Uterus (tissue), 4 donors: ENCODE measurements around the gene RPL10. TPM values are rescaled to one million over a fixed set of nuclear protein-coding genes. Genes with fewer than 3 reads are reported as not detected.
A peak's percentile ranks its signal among the peaks of the same experiment; 100 is the strongest.

Experiments
- DNase-seq, 2 donors: peaks; one replicate each; pipeline ENCODE4 v3.0.0-alpha.2; 2019 to 2020
- H3K27ac ChIP-seq, 2 donors: fragments of 200-600 bp; sonication (generic); 1 replicate in 1 of 2; 2 replicates in 1 of 2; pipeline ENCODE4 v1.5.1; 2016 to 2018
- H3K27me3 ChIP-seq, 2 donors: fragments of 200-600 bp; sonication (generic); one replicate each; pipeline ENCODE4 v1.5.1; 2018 to 2019; ENCODE audit warnings: control low read depth in 1 of 2
- H3K36me3 ChIP-seq, 2 donors: fragments of 200-600 bp; sonication (generic); one replicate each; pipeline ENCODE4 v1.5.1; 2019; ENCODE audit warnings: control low read depth in 1 of 2
- H3K4me1 ChIP-seq, 2 donors: fragments of 200-600 bp; sonication (generic); one replicate each; pipeline ENCODE4 v1.5.1; 2018 to 2019; ENCODE audit warnings: control low read depth in 1 of 2
- H3K4me3 ChIP-seq, 2 donors: fragments of 200-600 bp; sonication (generic); 1 replicate in 1 of 2; 2 replicates in 1 of 2; pipeline ENCODE4 v1.5.1; 2018 to 2019; ENCODE audit warnings: mild to moderate bottlenecking in 1 of 2
- H3K9me3 ChIP-seq, 2 donors: fragments of 200-600 bp; sonication (generic); one replicate each; pipeline ENCODE4 v1.5.1; 2019; ENCODE audit warnings: control low read depth in 1 of 2
- POLR2A ChIP-seq, 2 donors: fragments of 450-650 bp; IDR thresholded peaks; one replicate each; pipeline ENCODE4 v1.6.1; 2016; ENCODE audit warnings: antibody characterized with exemption in 2 of 2, mild to moderate bottlenecking in 1 of 2, moderate library complexity in 1 of 2
- intact Hi-C: fragments of 100-400 bp; cut with DNase I; formaldehyde crosslinking; loops from one replicate; pipeline ENCODE4 v1.15.1; 2023; ENCODE audit warnings: low total_unique reads
- total RNA-seq, 4 donors: library from RNA; depleted of rRNA in 3 of 4; stranded (reverse); fragments of >200 nt in 3 of 4; gene quantifications; one replicate each; pipeline versions ENCODE4 v1.1.0 to v1.2.4, GENCODE V29; 2014 to 2023
- TF ChIP-seq, protein P1 (sequence below), 4 experiments: fragments of 200-600 bp in 2 of 4; fragments of 450-650 bp in 2 of 4; sonication (generic) in 2 of 4; IDR thresholded peaks; one replicate each; pipeline ENCODE4 v1.5.1; 2016 to 2019; ENCODE audit warnings: antibody characterized with exemption in 4 of 4, mild to moderate bottlenecking in 2 of 4, moderate library complexity in 1 of 4
- donor health status: DM: yes; HTN: yes; CAD: no.

Gene RPL10
- total RNA-seq, 4 donors from 2014 or later, result 2,407 to 9,172 (median 4,014) TPM

DNA sequence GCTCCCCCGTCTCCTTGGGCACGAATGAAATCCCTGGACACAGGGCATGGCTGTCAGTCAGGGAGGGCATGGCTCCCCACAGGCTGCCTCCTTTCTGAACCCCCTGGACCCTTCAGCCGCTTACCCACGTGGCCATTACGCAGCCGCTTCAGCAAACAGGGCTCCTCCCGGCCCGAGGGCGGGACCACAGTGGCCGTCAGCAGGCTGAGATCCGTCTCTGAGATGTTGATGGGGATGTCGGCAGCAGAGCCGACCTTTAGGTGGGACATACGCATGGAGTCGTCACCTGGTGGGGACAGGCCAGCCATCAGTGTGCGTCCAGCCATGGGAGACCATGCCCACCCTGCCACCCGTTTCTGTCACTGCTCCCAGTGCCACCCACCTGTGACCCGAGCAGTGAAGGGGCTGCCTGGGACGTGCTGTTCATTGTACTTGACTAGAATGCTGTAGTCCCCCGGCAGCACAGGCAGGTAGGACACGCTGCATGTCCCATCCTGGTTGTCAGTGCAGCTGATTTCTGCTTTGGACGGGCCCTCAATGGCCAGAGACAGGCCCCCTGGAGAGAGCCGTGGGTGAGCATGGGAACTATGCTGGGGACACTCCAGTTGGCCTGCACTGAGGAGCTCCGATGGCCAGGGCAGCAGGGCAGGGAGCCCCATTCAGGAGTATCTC, 44.9 kb upstream of the RPL10 start:
- TF ChIP-seq, protein P1, sequence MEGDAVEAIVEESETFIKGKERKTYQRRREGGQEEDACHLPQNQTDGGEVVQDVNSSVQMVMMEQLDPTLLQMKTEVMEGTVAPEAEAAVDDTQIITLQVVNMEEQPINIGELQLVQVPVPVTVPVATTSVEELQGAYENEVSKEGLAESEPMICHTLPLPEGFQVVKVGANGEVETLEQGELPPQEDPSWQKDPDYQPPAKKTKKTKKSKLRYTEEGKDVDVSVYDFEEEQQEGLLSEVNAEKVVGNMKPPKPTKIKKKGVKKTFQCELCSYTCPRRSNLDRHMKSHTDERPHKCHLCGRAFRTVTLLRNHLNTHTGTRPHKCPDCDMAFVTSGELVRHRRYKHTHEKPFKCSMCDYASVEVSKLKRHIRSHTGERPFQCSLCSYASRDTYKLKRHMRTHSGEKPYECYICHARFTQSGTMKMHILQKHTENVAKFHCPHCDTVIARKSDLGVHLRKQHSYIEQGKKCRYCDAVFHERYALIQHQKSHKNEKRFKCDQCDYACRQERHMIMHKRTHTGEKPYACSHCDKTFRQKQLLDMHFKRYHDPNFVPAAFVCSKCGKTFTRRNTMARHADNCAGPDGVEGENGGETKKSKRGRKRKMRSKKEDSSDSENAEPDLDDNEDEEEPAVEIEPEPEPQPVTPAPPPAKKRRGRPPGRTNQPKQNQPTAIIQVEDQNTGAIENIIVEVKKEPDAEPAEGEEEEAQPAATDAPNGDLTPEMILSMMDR (IDR thresholded peaks at IDR 0.05), result no peak
- no peak for TF ChIP-seq POLR2A (IDR thresholded peaks at IDR 0.05)
- intact Hi-C loops, result no loop called here
- no peaks in the 10 kb centered on the region for H3K36me3 ChIP-seq
- H3K4me1 ChIP-seq, result no peaks in the 10 kb centered on the region
- peak in 1 of 2 donors; percentile 25 for DNase-seq
- H3K27ac ChIP-seq, result no peak overlapping the region
- H3K27me3 ChIP-seq, result no peaks in the 10 kb centered on the region
- no peaks in the 10 kb centered on the region for H3K9me3 ChIP-seq
- H3K4me3 ChIP-seq, result no peak overlapping the region

GRCh38 chrX:154354013-154354412, 44.2 kb upstream of the RPL10 start:
- H3K4me3 ChIP-seq, result no peak overlapping the region
- no peaks in the 10 kb centered on the region for H3K9me3 ChIP-seq
- intact Hi-C loops, result no loop called here
- H3K4me1 ChIP-seq, result no peaks in the 10 kb centered on the region
- no peak for DNase-seq
- H3K27ac ChIP-seq, result no peak overlapping the region
- H3K36me3 ChIP-seq, result no peaks in the 10 kb centered on the region
- H3K27me3 ChIP-seq, result no peaks in the 10 kb centered on the region
- TF ChIP-seq POLR2A (IDR thresholded peaks at IDR 0.05), result no peak
- TF ChIP-seq, protein P1 (IDR thresholded peaks at IDR 0.05), result no peak

DNA sequence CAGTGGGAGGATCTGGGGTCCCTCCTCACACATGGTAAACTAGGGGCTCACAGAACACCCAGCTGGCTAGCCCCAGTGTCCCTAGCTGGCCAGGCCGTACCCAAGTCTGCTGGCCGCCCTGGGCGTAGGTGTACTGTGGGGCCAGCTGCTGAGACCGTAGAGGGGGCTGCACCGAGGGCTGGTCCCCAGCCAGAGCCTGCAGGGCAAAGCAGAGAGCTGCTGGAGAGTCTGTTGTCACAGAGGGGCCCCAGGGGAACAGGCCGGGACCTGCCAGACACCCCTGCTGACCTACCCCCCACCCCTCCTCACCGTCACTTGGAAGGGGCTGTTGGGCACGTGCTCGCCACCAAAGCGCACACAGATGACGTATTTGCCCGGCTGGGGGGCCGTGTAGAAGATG, 43.7 kb upstream of the RPL10 start:
- H3K4me3 ChIP-seq, result no peak overlapping the region
- H3K9me3 ChIP-seq, result no peaks in the 10 kb centered on the region
- H3K36me3 ChIP-seq, result no peaks in the 10 kb centered on the region
- DNase-seq, result no peak
- intact Hi-C loops, result no loop called here
- no peak for TF ChIP-seq POLR2A (IDR thresholded peaks at IDR 0.05)
- TF ChIP-seq, protein P1 (IDR thresholded peaks at IDR 0.05), result no peak
- no peaks in the 10 kb centered on the region for H3K4me1 ChIP-seq
- H3K27me3 ChIP-seq, result no peaks in the 10 kb centered on the region
- no peak overlapping the region for H3K27ac ChIP-seq

GRCh38 chrX:154355094-154355775, 42.9 kb upstream of the RPL10 start:
- H3K36me3 ChIP-seq, result no peaks in the 10 kb centered on the region
- no peaks in the 10 kb centered on the region for H3K9me3 ChIP-seq
- peak in 1 of 2 donors; percentile 22 for DNase-seq
- no peaks in the 10 kb centered on the region for H3K4me1 ChIP-seq
- H3K4me3 ChIP-seq, result no peak overlapping the region
- peak overlapping the region in 1 of 2 donors; percentile 43 for H3K27ac ChIP-seq
- H3K27me3 ChIP-seq, result no peaks in the 10 kb centered on the region
- intact Hi-C loops, result no loop called here
- TF ChIP-seq, protein P1 (IDR thresholded peaks at IDR 0.05), result no peak
- TF ChIP-seq POLR2A (IDR thresholded peaks at IDR 0.05), result no peak

- Histone ChIP-seq H3K27ac (peak overlapping the region in 1 of 2 donors; percentile 43), H3K36me3 (no peaks in the 10 kb centered on the region), H3K4me1 (no peaks in the 10 kb centered on the region)
These were observed 42.4 kb upstream of the RPL10 start for GRCh38 chrX:154355776-154356140.

More at GRCh38 chrX:154355776-154356140, 42.4 kb upstream of the RPL10 start:
- intact Hi-C loops, result no loop called here
- no peak for DNase-seq
- TF ChIP-seq, protein P1 (IDR thresholded peaks at IDR 0.05), result no peak
- TF ChIP-seq POLR2A (IDR thresholded peaks at IDR 0.05), result no peak
- Histone ChIP-seq H3K9me3 (no peaks in the 10 kb centered on the region), H3K27me3 (no peaks in the 10 kb centered on the region), H3K4me3 (no peak overlapping the region)
